CD4-positive, alpha-beta T cell treated with Interleukin-15 for 1 hour (primary cell): ENCODE results near the gene METTL6.
"Not testable (repeated sequence)": the region's sequence is repeated elsewhere in the genome, so short reads cannot be mapped to it uniquely, and the experiment has no call there.

ENCODE experiments used
- DNase-seq: peaks from one replicate; pipeline ENCODE4 v3.0.0-alpha.2; 2020

METTL6 gene

DNA sequence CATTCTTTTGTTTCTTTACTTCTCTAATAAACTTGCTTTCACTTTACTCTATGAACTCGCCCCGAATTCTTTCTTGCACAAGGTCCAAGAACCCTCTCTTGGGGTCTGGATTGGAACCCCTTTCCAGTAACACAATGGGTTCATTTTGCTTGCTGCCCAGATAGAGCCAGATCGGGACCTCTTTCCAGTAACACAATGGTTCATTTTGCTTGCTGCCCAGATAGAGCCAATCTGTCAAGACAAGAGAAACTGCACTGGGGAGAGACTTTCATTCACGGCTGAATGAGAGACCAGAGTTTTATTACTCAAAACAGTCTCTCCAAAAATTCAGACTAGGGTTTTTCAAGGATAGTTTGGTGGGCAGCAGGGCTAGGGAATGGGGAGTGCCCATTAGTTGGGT, 25.4 kb downstream of the METTL6 start:
- DNase-seq, result no peak

GRCh38 chr3:15399970-15400369, 27.4 kb downstream of the METTL6 start:
- DNase-seq, result no peak

GRCh38 chr3:15398731-15399133, 28.6 kb downstream of the METTL6 start:
- not testable (repeated sequence) for DNase-seq

DNA sequence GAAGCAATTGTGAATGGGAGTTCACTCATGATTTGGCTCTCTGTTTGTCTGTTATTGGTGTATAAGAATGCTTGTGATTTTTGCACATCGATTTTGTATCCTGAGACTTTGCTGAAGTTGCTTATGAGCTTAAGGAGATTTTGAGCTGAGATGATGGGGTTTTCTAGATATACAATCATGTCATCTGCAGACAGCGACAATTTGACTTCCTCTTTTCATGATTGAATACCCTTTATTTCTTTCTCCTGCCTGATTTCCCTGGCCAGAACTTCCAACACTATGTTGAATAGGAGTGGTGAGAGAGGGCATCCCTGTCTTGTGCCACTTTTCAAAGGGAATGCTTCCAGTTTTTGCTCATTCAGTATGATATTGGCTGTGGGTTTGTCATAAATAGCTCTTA, 34.1 kb downstream of the METTL6 start:
- not testable (repeated sequence) for DNase-seq

GRCh38 chr3:15391007-15391406, 36.3 kb downstream of the METTL6 start:
- no peak for DNase-seq

- DNase-seq, result no peak
These were observed 36.9 kb downstream of the METTL6 start for GRCh38 chr3:15390460-15390859.

DNA sequence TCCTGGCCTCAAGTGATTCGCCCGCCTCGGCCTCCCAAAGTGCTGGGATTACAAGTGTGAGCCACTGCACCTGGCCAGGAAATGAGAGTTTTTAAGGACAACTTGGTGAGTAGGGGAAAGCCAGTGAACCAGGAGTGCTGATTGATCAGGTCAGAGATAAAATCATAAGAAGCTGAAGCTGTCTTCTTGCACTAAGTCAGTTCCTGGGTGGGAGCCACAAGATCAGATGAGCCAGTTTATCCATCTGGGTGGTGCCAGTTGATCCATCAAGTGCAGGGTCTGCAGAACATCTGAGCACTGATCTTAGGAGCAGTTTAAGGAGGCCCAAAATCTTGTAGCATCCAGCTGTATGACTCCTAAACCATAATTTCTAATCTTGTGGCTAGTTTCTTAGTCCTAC, 39.0 kb downstream of the METTL6 start:
- not testable (repeated sequence) for DNase-seq

DNA sequence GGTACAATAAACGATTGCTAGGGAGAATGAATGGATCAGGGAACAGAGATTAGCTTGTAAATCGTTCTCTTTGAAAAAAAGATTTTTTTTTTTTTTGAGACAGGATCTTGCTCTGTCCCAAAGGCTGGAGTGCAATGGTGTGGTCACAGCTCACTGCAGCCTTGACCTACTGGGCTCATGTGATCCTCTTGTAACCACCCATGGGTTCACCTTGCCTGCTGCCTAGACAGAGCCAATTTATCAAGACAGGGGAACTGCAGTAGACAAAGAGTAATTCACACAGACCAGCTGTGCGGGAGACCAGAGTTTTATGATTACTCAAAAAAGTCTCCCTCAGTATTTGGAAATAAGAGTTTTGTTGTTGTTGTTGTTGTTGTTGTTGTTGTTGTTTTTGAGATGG, 39.6 kb downstream of the METTL6 start:
- DNase-seq, result no peak

DNA sequence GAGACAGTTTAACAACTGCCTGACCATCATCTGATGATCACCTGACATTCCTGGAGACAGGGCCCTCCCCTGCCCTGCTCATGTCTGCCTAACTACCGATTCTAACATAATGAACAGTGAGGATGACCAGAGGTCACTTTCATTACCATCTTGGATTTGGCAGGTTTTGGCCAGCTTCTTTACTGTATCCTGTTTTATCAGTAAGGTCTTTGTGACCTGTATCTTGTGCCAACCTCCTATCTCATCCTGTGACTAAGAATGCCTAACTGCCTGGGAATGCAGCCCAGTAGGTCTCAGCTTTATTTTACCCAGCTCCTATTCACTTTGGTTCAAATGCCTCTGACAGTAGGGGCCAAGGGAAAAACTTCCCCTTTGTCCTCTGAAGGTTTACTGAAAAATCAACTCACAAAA, 40.2 kb downstream of the METTL6 start:
- no peak for DNase-seq

GRCh38 chr3:15386654-15386955, 40.7 kb downstream of the METTL6 start:
- not testable (repeated sequence) for DNase-seq

DNA sequence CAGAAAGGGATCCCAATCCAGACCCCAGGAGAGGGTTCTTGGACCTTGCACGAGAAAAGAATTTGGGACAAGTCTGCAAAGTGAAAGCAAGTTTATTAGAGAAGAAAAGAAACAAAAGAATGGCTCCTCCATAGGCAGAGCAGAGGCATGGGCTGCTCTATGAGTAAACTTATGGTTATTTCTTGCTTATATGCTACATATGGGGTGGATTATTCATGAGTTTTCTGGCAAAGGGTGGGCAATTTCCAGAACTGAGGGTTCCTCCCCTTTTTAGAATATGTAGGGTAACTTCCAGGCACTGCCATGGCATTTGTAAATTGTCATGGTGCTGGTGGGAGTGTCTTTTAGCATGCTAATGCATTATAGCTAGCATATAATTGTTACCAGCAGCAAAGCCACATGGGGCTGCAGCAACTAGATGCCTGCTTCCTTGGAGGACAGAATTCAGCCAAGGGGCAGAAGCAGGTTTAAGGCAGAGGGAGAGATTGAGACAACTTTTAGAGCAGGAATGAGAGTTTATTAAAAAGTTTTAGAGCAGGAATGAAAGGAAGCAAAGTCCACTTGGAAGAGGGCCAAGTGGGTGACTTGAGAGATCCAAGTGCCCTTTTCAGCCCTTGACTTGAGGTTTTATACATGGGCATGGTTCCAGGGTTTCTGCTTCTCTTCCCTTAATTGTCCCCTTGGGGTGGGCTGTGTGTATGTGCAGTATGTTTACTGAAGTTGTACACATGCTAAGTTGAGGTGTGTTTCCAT, 41.3 kb downstream of the METTL6 start:
- no peak for DNase-seq

DNA sequence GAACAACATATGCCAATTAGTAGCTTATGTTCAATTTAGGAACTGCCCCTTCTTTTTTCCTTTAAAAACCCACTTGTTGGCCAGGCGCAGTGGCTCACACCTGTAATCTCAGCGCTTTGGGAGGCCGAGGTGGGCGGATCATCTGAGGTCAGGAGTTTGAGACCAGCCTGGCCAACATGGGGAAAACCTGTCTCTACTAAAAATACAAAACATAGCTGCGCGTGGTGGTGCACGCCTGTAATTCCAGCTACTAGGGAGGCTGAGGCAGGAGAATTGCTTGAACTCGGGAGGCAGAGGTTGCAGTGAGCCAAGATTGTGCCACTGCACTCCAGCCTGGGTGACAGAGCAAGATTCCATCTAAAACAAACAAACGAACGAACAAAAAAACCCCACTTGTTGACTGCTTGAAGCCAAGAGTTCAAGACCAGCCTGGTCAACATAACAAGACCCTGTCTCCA, 42.1 kb downstream of the METTL6 start:
- not testable (repeated sequence) for DNase-seq

DNA sequence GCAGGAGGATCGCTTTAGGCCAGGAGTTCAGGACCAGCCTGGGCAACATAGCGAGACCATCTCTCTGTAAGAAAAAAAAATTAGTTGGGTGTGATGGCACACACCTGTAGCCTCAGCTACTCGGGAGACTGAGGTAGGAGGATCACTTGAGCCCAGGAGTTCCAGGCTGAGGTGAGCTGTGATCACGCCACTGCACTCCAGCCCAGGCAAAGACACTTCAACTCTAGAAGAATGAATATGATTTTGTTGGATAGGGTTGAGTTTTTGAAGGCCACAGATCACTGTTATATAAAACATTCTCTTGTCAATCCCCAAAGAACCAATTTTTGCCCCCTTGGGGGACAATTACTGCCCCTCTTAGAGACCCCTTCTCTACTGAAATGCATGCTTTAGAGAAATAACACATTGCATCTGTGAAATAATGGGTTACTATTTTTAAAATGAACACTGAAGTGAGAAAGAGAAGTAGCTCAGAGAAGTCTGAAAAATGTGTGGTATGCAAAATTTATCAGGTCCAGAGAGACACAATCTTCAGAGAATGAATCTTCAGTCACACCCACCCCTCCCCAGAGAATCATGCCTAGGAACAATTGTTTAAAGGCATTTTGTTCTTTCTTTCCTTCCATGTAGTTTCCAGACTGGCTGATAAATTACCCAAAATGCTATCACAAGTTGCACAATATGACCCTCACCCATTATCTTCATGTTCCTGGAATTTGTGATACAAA, 42.7 kb downstream of the METTL6 start:
- DNase-seq, result no peak

DNA sequence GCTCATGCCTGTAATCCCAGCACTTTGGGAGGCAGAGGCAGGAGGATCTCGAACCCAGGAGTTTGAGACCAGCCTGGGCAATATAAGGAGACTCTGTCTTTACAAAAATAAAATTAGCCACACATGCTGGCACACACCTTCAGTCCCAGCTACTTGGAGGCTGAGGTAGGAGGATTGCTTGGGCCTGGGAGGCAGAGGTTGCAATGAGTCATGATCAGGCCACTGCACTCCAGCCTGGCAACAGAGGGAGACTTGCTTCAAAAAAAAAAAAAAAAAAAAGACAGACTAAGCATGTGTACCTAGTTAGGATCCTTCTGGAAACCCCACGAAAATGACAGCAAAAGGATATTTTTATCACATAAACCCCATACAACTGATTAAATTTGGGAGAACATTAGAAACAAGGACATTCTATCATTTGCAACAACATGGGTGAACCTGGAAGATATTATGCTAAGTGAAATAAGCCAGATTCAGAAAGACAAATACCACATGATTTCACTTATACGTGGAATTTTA, 44.9 kb downstream of the METTL6 start:
- no peak for DNase-seq

DNA sequence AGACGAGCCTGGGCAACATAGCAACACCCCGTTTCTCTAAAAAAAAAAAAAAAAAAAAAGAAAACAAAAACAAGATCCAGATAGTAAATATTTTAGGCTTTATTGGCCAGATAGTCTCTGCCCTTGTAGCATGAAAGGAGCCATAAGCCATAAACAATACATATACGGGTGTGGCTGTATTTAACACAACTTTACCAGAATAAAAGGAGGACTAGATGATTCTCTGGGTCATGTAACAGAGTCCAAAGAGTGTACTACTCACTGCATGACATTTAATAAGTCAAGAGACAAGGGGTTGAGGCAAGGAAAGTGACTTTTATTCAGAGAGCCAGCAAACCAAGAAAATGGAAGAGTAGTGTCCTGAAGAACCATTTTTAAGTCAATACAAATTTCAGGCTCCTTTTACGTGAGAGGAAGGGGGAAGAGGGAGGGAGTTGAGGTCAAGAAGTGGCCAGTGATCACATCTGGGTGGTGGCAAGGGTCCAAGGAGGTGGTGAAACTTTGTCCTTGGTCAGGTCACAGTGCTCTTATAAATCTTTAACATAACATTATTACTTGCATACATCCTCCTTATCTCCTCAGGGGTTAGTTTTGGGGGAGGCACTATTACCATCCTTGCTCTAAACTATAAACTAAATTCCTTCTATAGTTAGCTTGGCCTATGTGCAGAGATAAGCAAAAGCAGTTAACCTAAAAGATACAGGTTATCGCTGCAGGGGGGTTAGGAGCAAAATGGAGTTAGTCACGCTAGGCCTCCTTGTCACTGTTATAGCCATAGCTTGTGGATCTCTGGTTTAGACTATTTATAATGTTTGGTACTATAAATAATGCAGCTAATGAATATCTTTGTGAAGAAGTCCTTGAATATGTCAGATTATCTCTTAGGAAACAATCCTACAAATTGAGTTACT, 46.1 kb downstream of the METTL6 start:
- no peak for DNase-seq

DNA sequence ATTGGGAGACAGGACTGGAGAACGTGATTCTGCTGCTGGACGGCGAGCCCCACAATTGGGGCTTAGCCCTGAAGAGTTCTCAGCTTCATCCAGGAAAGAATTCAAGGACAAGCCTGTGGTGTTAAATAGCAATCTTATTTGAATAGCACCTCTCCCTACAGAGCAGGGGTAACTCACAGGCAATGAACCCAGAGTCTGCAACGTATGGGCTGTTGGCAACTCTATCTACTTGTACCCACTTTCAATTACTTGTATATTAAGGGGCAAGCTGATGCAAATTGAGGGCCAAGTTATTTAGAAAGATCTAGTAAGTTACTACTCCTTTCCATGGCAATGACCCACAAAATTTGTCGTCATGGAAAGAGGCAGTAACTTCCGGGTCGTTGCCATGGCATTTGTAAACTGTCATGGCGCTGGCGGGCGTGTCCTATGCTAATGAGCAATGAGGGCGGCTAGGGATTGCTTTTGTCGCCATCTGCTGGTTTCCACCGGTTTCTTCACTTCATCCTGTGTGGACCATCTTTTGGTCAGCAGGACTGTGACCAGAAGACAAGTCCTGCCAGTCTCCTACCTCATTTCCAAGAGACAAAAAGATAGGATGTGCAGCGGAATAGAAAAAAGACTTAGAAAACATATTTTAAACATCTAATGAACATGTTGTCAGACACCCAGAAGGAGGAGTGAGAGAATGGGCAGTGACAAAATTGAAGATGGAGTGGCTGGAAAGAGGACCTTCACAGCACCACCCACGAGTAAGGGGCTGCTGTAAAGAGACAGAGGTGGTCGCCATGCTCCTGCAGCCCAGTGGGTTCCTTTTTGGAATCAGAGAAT, 49.2 kb downstream of the METTL6 start:
- peak; percentile 96 for DNase-seq

DNA sequence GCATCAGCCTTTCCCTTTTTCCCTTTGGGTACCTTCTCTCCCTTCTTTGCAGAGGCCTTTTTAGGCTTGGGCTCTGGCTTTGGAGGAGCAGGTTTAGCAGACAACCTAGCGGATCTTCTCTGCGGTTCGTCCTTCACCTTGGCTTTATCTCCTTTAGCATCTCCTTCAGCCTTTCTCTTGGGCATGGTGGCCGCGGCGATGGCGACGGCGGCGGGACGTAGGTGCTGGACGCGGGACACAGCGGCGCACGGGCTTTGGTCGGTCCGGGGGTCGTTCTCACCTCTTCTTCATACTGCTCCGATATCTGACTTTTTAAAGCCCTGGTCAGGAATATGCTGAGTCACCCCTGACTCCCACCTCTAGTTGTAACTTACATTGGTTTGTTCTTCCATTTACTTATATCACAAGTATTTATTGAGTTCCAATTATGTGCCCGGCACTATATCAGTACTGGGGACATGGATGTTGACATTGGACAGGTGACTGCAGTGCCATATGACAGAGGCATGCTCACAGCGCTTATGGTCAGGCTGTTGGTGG, 51.8 kb downstream of the METTL6 start:
- DNase-seq, result no peak

GRCh38 chr3:15372918-15373317, 54.4 kb downstream of the METTL6 start:
- DNase-seq, result no peak

DNA sequence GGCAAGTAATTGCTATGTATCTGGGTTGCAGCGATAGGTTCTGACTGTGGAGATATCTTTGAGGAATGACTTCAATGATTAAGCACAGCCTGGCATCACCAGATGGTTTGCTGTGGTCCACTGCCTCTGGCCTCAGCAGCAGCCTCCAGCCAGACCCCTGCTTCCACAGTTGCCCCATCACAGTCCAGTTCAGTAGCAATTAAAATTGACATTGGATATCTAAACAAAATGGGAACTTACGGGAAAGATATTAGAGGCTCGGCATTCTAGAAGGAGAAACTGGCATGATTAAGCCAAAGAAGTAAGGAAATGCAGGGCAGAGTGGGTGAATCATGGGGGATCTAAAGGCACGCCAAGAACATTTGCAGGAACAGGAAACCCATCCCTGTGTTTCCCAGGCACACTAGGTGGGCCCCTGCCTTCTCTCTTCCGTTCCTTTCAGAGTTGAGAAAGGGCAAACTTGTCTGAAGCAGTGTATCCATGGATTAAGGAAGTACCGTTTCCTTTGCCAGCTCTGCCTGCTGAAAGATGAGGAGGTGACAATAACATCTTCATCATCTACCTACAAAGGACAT, 58.7 kb downstream of the METTL6 start:
- no peak for DNase-seq

GRCh38 chr3:15367059-15367458, 60.3 kb downstream of the METTL6 start:
- no peak for DNase-seq

GRCh38 chr3:15364078-15364477, 63.3 kb downstream of the METTL6 start:
- not testable (repeated sequence) for DNase-seq
